ENCODE results near the gene ZKSCAN5. TPM values are rescaled to one million over a fixed set of nuclear protein-coding genes. Genes with fewer than 3 reads are reported as not detected.

Gene ZKSCAN5
- total RNA-seq, 1 experiment from 2014 or later, result 10.2 TPM

DNA sequence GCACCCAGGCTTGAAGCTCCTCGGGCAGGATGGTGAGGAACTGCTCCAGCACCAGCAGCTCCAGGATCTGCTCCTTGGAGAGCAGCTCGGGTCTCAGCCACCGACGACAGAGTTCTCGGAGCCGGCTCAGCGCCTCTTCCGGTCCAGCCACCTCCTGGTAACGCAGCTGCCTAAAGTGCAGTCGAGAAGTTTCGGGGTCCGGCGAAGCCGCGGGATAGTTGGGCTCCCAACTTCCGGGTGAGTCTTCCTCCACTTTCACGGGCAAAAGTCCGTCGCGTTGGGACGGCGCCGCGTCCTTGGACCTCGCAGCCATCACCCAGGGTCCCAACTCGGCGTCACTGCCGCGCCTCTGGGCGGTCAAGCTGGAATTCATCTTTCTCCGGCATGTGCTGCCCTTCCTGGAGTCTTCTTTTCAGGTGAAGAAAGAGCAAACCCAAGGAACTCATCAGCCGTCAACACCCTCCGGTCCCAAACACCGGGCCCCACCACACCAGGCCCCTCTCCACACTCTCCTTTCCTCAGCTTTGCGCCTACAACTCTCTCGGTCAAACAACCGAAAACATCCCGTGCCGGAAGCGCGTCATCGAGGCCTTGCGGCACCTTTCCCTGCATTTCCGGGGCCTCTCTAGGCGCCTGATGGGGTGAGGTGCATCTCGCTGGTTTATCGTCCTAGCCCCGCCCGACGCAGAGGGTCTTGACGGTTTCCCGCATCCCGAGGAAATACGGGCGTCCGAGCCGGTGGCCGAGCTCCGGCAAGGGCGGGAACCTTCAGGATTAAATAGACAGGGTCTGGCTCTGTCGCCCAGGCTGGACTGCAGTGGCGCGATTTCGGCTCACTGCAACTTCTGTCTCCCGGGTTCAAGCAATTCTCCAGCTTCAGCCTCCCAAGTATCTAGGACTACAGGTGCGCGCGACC, 4.5 kb upstream of the ZKSCAN5 start, which contains the start of gene ZNF394:
ZNF394 (minus strand) TSS at position 561 of the 916 bp plus-strand sequence; CDS start at position 373, 188 bp downstream.
- Histone ChIP-seq H3K4me3 (replicated peaks in 1 of 2; ENCODE audit: low read depth in 1 of 2, low read length in 2 of 2) (peak within 1 kb of the TSS; percentile 85 to 92), H3K27ac (ENCODE audit: low read depth, low read length) (peak within 1 kb of the TSS; percentile 74), H3K27me3 (ENCODE audit: insufficient read depth, low read length) (no peaks in the 10 kb centered on the region), H3K9me3 (ENCODE audit: control insufficient read depth in 1 of 2, insufficient read depth in 1 of 2, low read depth in 1 of 2, low read length in 2 of 2) (no peaks in the 10 kb centered on the region), H4K20me1 (ENCODE audit: insufficient read depth) (no peaks in the 10 kb centered on the region), H3K9ac (ENCODE audit: low read length) (peak within 1 kb of the TSS; percentile 85), H3K4me1 (ENCODE audit: control insufficient read depth in 1 of 2, insufficient read depth in 2 of 2, low read length in 2 of 2) (peaks cover 14 to 22% of the 10 kb centered on the region in 2 experiments), H3K4me2 (ENCODE audit: low read length) (peak within 1 kb of the TSS; percentile 84), H3K79me2 (ENCODE audit: insufficient read depth, low read length) (peaks cover 47% of the 10 kb centered on the region), H3K9me2 (ENCODE audit: insufficient read depth) (no peaks in the 10 kb centered on the region), H2AFZ (ENCODE audit: low read depth, low read length, poor library complexity, severe bottlenecking) (peak within 1 kb of the TSS; percentile 23), H3K36me3 (ENCODE audit: control insufficient read depth in 1 of 2, insufficient read depth in 2 of 2, low read length in 2 of 2) (peaks cover 8 to 12% of the 10 kb centered on the region in 2 experiments; a peak in 3 of 4 replicates)
- intact Hi-C loops (cut with micrococcal nuclease), result loop anchor here (2.0 to 5.0 kb wide), 2 partner anchors 27 to 117 kb away; partner anchors contain the start of genes ZNF789 and ZSCAN25
- POLR2A ChIA-PET, result interaction anchor here (0.7 to 1.2 kb wide), 4 partner anchors 27 to 321 kb away, joined by 3 to 4 read pairs (median 4); partner anchors contain the start of genes ZNF655 and ZSCAN25
- BruUV-seq (replicated peaks), result TSS peak; percentile 88
- RAD21 ChIA-PET (ENCODE audit: low non-redundant PET in 1 of 2, low total read pairs in 2 of 2, uncharacterized antibody in 2 of 2, unreplicated experiment in 2 of 2), result no interaction called here
- CTCF ChIA-PET, result interaction anchor here (0.6 to 1.1 kb wide), 2 partner anchors 28 to 115 kb away, joined by 3 to 4 read pairs; no protein-coding TSS in a partner anchor
- ATAC-seq (peak; percentile 59), DNase-seq (ENCODE audit: low read depth, low spot score) (peak; percentile 87)
- TF ChIP-seq TCF7L2 (IDR thresholded peaks at IDR 0.05; ENCODE audit: borderline replicate concordance, extremely low read depth, insufficient read depth, insufficient read length) (peak; percentile 53), EGR1 (IDR thresholded peaks at IDR 0.05; ENCODE audit: low read depth) (no peak), YY1 (IDR thresholded peaks at IDR 0.05; ENCODE audit: extremely low read depth, insufficient replicate concordance, low read depth, low read length) (peak; percentile 51), RAD21 (IDR thresholded peaks at IDR 0.05; ENCODE audit: low read depth) (no peak), FOSL1 (IDR thresholded peaks at IDR 0.05; ENCODE audit: low read depth) (no peak), SRF (IDR thresholded peaks at IDR 0.05; ENCODE audit: low read depth) (no peak), CEBPB (IDR thresholded peaks at IDR 0.05; ENCODE audit: low read depth) (no peak), ZFX (IDR thresholded peaks at IDR 0.05) (peak; percentile 45; the same call in 1 of the 2 replicates), POLR2A (IDR thresholded peaks at IDR 0.05; ENCODE audit: borderline replicate concordance, extremely low read depth, insufficient read depth, insufficient read length) (peak; percentile 71), EZH2 (IDR thresholded peaks at IDR 0.05) (no peak), SP1 (IDR thresholded peaks at IDR 0.05; ENCODE audit: low read depth) (no peak), JUND (IDR thresholded peaks at IDR 0.05) (no peak), ZNF274 (IDR thresholded peaks at IDR 0.05; ENCODE audit: low read depth, low read length) (no peak)
- TF ChIP-seq, protein P1, sequence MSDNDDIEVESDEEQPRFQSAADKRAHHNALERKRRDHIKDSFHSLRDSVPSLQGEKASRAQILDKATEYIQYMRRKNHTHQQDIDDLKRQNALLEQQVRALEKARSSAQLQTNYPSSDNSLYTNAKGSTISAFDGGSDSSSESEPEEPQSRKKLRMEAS (IDR thresholded peaks at IDR 0.05), result no peak
- TF ChIP-seq, protein P2, sequence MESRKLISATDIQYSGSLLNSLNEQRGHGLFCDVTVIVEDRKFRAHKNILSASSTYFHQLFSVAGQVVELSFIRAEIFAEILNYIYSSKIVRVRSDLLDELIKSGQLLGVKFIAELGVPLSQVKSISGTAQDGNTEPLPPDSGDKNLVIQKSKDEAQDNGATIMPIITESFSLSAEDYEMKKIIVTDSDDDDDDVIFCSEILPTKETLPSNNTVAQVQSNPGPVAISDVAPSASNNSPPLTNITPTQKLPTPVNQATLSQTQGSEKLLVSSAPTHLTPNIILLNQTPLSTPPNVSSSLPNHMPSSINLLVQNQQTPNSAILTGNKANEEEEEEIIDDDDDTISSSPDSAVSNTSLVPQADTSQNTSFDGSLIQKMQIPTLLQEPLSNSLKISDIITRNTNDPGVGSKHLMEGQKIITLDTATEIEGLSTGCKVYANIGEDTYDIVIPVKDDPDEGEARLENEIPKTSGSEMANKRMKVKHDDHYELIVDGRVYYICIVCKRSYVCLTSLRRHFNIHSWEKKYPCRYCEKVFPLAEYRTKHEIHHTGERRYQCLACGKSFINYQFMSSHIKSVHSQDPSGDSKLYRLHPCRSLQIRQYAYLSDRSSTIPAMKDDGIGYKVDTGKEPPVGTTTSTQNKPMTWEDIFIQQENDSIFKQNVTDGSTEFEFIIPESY (IDR thresholded peaks at IDR 0.05; ENCODE audit: extremely low read depth, insufficient replicate concordance, low read length), result no peak
- TF ChIP-seq, protein P3, sequence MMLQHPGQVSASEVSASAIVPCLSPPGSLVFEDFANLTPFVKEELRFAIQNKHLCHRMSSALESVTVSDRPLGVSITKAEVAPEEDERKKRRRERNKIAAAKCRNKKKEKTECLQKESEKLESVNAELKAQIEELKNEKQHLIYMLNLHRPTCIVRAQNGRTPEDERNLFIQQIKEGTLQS (IDR thresholded peaks at IDR 0.05), result no peak
- TF ChIP-seq, protein P4, sequence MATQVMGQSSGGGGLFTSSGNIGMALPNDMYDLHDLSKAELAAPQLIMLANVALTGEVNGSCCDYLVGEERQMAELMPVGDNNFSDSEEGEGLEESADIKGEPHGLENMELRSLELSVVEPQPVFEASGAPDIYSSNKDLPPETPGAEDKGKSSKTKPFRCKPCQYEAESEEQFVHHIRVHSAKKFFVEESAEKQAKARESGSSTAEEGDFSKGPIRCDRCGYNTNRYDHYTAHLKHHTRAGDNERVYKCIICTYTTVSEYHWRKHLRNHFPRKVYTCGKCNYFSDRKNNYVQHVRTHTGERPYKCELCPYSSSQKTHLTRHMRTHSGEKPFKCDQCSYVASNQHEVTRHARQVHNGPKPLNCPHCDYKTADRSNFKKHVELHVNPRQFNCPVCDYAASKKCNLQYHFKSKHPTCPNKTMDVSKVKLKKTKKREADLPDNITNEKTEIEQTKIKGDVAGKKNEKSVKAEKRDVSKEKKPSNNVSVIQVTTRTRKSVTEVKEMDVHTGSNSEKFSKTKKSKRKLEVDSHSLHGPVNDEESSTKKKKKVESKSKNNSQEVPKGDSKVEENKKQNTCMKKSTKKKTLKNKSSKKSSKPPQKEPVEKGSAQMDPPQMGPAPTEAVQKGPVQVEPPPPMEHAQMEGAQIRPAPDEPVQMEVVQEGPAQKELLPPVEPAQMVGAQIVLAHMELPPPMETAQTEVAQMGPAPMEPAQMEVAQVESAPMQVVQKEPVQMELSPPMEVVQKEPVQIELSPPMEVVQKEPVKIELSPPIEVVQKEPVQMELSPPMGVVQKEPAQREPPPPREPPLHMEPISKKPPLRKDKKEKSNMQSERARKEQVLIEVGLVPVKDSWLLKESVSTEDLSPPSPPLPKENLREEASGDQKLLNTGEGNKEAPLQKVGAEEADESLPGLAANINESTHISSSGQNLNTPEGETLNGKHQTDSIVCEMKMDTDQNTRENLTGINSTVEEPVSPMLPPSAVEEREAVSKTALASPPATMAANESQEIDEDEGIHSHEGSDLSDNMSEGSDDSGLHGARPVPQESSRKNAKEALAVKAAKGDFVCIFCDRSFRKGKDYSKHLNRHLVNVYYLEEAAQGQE (IDR thresholded peaks at IDR 0.05; ENCODE audit: low read depth), result no peak
- TF ChIP-seq, protein P5, sequence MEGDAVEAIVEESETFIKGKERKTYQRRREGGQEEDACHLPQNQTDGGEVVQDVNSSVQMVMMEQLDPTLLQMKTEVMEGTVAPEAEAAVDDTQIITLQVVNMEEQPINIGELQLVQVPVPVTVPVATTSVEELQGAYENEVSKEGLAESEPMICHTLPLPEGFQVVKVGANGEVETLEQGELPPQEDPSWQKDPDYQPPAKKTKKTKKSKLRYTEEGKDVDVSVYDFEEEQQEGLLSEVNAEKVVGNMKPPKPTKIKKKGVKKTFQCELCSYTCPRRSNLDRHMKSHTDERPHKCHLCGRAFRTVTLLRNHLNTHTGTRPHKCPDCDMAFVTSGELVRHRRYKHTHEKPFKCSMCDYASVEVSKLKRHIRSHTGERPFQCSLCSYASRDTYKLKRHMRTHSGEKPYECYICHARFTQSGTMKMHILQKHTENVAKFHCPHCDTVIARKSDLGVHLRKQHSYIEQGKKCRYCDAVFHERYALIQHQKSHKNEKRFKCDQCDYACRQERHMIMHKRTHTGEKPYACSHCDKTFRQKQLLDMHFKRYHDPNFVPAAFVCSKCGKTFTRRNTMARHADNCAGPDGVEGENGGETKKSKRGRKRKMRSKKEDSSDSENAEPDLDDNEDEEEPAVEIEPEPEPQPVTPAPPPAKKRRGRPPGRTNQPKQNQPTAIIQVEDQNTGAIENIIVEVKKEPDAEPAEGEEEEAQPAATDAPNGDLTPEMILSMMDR (IDR thresholded peaks at IDR 0.05 in 2 of 3, conservative IDR thresholded peaks at IDR 0.05 in 1 of 3; ENCODE audit: borderline replicate concordance in 1 of 3, insufficient read depth in 1 of 3, low read depth in 2 of 3, low read length in 2 of 3), result no peak

Measured in HCT116 (cell line).